Mesothelial cell of epicardium (in vitro differentiated cells): ENCODE results near the gene AFAP1L2. TPM values are rescaled to one million over a fixed set of nuclear protein-coding genes. Genes with fewer than 3 reads are reported as not detected.

Experiments used
- DNase-seq, 2 experiments: peaks; one replicate each; pipeline ENCODE4 v3.0.0; 2021; ENCODE audit warnings: low spot score in 2 of 2; ENCODE audit not compliant: unreplicated experiment in 2 of 2
- H3K27ac Mint-ChIP-seq: 2 replicates; pipeline ENCODE4 v1.8.0; 2021; ENCODE audit warnings: mixed read lengths
- H3K27me3 Mint-ChIP-seq: 2 replicates; pipeline ENCODE4 v1.8.0; 2021; ENCODE audit warnings: low read depth, mixed read lengths
- H3K36me3 Mint-ChIP-seq: 2 replicates; pipeline ENCODE4 v1.8.0; 2021; ENCODE audit warnings: mixed read lengths
- H3K4me1 Mint-ChIP-seq: 2 replicates; pipeline ENCODE4 v1.8.0; 2021; ENCODE audit warnings: mixed read lengths
- H3K4me3 Mint-ChIP-seq: 2 replicates; pipeline ENCODE4 v1.8.0; 2021; ENCODE audit warnings: mild to moderate bottlenecking, moderate library complexity, mixed read lengths
- H3K9me3 Mint-ChIP-seq: 2 replicates; pipeline ENCODE4 v1.8.0; 2021; ENCODE audit warnings: mixed read lengths
- CTCF ChIP-seq: fragments of 200-600 bp; sonication (generic); IDR thresholded peaks from one replicate; pipeline ENCODE4 v1.5.0; 2021; ENCODE audit warnings: antibody characterized with exemption; ENCODE audit not compliant: unreplicated experiment
- total RNA-seq: library from RNA; stranded (reverse); gene quantifications from 3 replicates; pipeline ENCODE4 v1.2.1, GENCODE V29; 2021

Gene AFAP1L2
- total RNA-seq, 1 donor from 2014 or later, result 5.7 TPM

- Mint-ChIP-seq H3K9me3 (no peaks in the 10 kb centered on the region), H3K36me3 (no peaks in the 10 kb centered on the region), H3K4me3 (no peak overlapping the region), H3K4me1 (peaks cover 11% of the 10 kb centered on the region), H3K27me3 (no peaks in the 10 kb centered on the region), H3K27ac (no peak overlapping the region)
- no peak for TF ChIP-seq CTCF
- no peak for DNase-seq
These were observed 87.6 kb downstream of the AFAP1L2 start for GRCh38 chr10:114316744-114317143.

DNA sequence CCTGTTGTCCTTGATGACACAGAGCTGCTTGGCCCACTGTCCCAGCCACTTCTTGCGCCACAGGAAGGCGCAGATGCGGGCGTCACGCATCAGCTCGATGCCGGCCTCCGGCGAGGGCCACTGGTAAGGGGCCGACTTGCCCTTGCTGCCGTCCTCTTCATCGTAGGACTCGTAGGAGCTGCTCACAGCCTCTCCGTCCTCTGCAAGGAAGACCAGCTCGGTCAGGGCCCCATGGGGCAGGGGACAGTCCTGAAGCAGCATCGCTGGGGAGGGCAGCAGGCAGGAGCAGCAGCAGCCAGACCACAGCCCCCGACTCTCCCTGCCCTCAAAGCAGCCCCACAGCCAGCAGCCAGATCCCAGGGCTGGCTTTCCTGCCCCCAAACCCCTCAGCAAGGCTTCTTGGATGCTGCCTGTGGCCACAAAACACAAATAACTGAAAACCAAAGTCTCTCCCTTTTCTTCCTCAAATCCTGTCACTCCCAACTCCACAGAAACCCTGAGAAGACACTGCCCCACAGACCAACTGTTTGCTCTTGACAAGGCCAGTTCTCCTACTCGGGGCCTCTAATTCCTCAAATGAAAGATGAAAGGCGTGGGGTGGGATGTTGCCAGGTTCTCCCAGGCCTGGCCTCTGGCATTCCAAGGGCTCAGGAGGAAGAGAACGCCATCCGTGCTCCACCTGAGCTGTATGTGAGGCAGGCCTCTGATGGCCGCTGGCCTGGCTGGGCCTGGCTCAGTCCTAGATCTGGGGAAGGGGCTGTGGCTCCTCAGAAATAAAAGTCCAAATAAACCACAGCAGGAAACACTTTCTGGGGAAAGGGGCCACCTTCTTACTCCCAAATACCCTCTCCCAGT is 88.5 kb downstream of the AFAP1L2 start:
- no peak for DNase-seq
- H3K4me3 Mint-ChIP-seq, result no peak overlapping the region
- H3K27me3 Mint-ChIP-seq, result no peaks in the 10 kb centered on the region
- H3K9me3 Mint-ChIP-seq, result no peaks in the 10 kb centered on the region
- H3K27ac Mint-ChIP-seq, result no peak overlapping the region
- H3K36me3 Mint-ChIP-seq, result no peaks in the 10 kb centered on the region
- no peak for TF ChIP-seq CTCF
- peaks cover 11% of the 10 kb centered on the region for H3K4me1 Mint-ChIP-seq

DNA sequence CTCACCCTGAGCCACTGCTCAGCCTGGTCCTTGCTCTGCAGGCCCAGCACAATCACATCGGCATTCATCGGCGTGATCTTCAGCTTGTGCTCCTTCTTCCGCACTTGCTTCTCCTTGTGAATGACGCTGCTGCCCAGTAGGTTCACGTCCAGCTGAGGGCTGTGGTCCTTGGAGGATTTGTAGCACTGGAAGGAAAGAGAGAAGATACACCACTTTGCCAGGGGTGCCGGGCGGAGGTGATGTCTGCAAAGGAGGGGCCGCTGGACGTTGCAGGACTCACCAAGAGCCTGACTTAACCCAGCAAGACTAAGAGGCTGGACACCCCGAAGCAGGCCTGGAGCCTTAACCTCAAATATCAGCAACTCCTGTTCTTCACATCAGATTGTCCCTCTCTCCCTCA is 90.4 kb downstream of the AFAP1L2 start:
- Mint-ChIP-seq H3K9me3 (no peaks in the 10 kb centered on the region), H3K4me1 (peaks cover 9% of the 10 kb centered on the region)
- no peak for TF ChIP-seq CTCF

DNA sequence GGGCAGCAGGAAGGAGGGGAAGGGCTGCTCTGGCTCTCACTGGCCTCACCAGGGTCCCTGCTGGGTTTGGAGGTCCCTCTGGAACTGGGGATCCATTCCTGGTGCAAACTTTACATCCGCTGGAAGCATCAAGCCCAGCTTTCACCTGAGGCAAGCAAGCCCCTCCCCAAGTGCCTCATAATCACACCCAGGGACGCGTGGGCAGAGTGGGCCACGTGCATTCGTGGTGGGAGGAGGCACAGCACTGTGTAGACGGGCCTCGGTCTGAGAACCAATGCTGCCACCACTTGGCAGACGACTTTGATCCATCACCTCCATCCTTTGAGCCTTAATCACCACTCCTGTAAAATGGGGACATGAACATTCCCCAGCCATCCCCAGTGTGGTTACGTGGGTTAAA is 91.2 kb downstream of the AFAP1L2 start:
- TF ChIP-seq CTCF, result no peak
- Mint-ChIP-seq H3K27me3 (no peaks in the 10 kb centered on the region), H3K4me3 (no peak overlapping the region), H3K4me1 (peaks cover 9% of the 10 kb centered on the region), H3K27ac (no peak overlapping the region), H3K36me3 (no peaks in the 10 kb centered on the region), H3K9me3 (no peaks in the 10 kb centered on the region)
- DNase-seq, result no peak

More for the DNA sequence above, 90.4 kb downstream of the AFAP1L2 start:
- Mint-ChIP-seq H3K27me3 (no peaks in the 10 kb centered on the region), H3K27ac (no peak overlapping the region), H3K36me3 (no peaks in the 10 kb centered on the region), H3K4me3 (no peak overlapping the region)
- DNase-seq, result no peak

DNA sequence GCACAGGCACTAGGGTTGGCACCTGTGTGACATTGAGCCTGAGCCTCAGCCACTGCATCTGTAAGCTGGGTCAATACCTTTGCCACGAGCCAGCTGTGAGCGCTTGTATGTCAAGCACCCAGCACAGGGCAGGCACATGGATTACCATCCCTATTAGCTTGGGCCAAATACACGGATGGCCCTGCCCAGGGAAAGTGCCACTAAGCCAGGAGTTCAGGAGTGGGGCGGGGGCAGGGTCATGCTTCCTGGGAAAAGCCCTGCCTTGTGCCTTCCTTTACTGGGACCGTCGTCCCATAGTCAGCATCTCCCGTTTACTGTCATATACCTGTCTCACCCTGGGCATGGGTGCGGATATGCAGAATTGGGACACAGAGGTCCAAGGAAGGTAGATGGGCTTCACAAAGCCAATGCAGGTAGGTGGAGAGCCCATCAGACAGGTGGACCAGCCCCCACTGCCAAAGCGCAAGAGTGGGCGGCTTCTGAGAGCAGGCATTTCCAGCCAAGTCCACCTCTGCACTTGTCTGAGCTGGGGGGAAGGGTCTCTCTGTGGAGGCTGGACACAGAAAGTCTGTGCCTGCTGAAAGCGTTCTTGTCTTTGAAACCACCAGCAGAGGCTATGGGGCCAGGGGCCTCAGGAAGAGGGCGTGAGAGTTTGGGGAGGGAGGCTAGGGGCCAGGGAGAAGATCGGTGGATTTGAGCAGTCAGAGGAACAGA is 92.6 kb downstream of the AFAP1L2 start:
- no peak for DNase-seq
- Mint-ChIP-seq H3K27ac (no peak overlapping the region), H3K4me3 (no peak overlapping the region), H3K9me3 (no peaks in the 10 kb centered on the region), H3K27me3 (peaks cover 5% of the 10 kb centered on the region), H3K36me3 (no peaks in the 10 kb centered on the region), H3K4me1 (peaks cover 9% of the 10 kb centered on the region)
- TF ChIP-seq CTCF, result no peak
